GM10248 (cell line): ENCODE data around the gene IFNL4.

ENCODE experiments used
- CTCF ChIA-PET: fragments of 300-600 bp; sonication (Branson Sonifier 250); formaldehyde crosslinking; extraction: SDS; loops from one replicate; lab custom pipeline; 2021; ENCODE audit warnings: antibody characterized with exemption; lab: Yijun Ruan, JAX
- POLR2A ChIA-PET: fragments of 350-650 bp; sonication (Branson Sonifier 250); formaldehyde crosslinking; extraction: SDS; loops from one replicate; lab custom pipeline; 2020; ENCODE audit warnings: antibody characterized with exemption; lab: Yijun Ruan, JAX
- DNase-seq: peaks from one replicate; pipeline ENCODE4 v3.0.0; 2012; ENCODE audit errors: extremely low spot score
- TF ChIP-seq, protein P1 (sequence below): IDR thresholded peaks from 2 replicates; pipeline ENCODE4 v1.5.1; 2012; ENCODE audit warnings: mild to moderate bottlenecking, low read depth; ENCODE audit errors: extremely low read depth, missing control alignments, control extremely low read depth

IFNL4 gene

DNA sequence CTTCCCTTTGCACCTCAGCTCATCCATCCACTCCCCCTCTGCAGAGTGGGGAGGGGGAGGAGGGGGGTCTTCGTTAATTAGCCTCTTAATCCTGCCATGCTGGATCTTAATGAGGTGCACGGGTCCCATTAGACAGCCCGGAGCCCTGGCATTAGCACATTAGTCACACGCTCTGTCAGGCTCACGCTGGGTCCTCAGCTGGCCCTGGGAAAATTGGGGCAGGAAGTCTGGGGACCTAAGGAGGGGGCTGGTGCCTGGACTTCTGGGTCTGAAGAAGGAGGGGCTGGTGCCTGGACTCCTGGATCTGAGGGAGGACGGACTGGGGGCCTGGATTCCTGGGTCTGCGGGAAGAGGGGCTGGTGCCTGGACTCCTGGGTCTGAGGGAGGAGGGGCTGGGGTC, 52.3 kb downstream of the IFNL4 start:
- no peak for DNase-seq
- CTCF ChIA-PET: interaction anchor here (0.8 to 1.2 kb wide), 2 partner anchors 21 to 74 kb away, joined by 3 read pairs; no protein-coding TSS in a partner anchor
- POLR2A ChIA-PET: no interaction called here
- TF ChIP-seq, protein P1, sequence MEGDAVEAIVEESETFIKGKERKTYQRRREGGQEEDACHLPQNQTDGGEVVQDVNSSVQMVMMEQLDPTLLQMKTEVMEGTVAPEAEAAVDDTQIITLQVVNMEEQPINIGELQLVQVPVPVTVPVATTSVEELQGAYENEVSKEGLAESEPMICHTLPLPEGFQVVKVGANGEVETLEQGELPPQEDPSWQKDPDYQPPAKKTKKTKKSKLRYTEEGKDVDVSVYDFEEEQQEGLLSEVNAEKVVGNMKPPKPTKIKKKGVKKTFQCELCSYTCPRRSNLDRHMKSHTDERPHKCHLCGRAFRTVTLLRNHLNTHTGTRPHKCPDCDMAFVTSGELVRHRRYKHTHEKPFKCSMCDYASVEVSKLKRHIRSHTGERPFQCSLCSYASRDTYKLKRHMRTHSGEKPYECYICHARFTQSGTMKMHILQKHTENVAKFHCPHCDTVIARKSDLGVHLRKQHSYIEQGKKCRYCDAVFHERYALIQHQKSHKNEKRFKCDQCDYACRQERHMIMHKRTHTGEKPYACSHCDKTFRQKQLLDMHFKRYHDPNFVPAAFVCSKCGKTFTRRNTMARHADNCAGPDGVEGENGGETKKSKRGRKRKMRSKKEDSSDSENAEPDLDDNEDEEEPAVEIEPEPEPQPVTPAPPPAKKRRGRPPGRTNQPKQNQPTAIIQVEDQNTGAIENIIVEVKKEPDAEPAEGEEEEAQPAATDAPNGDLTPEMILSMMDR: no peak
